GM23338 (cell line): ENCODE results near the gene FLG2. TPM values are rescaled to one million over a fixed set of nuclear protein-coding genes. Genes with fewer than 3 reads are reported as not detected.

Experiments used
- ATAC-seq: fragments of 200-7000 bp; cut with Tn5 transposase; 3 replicates; pipeline ENCODE4 v1.9.1; 2020
- DNase-seq: peaks from one replicate; pipeline ENCODE4 v3.0.0-alpha.2; 2015; ENCODE audit warnings: low spot score
- H2AFZ ChIP-seq: fragments of 200-600 bp; sonication (generic); 2 replicates; pipeline ENCODE4 v1.8.0; 2016; ENCODE audit warnings: antibody characterized with exemption, mild to moderate bottlenecking, moderate library complexity
- H3F3A ChIP-seq: fragments of 200-600 bp; sonication (generic); replicated peaks from 2 replicates; pipeline ENCODE4 v1.8.0; 2017; ENCODE audit warnings: antibody characterized with exemption, mixed run types, low read depth
- H3K27ac ChIP-seq: fragments of 200-600 bp; sonication (generic); 2 replicates; pipeline ENCODE4 v1.6.1; 2016; ENCODE audit warnings: low read depth
- H3K27me3 ChIP-seq: fragments of 200-600 bp; sonication (generic); 2 replicates; pipeline ENCODE4 v1.8.0; 2016; ENCODE audit warnings: mild to moderate bottlenecking, mixed run types, moderate library complexity; ENCODE audit not compliant: insufficient read depth
- H3K36me3 ChIP-seq: fragments of 200-600 bp; sonication (generic); 2 replicates; pipeline ENCODE4 v1.8.0; 2016; ENCODE audit warnings: mild to moderate bottlenecking; ENCODE audit not compliant: insufficient read depth
- H3K4me1 ChIP-seq: fragments of 200-600 bp; sonication (generic); 2 replicates; pipeline ENCODE4 v1.8.0; 2016; ENCODE audit warnings: mild to moderate bottlenecking, moderate library complexity; ENCODE audit not compliant: insufficient read depth
- H3K4me2 ChIP-seq: fragments of 200-600 bp; sonication (generic); 2 replicates; pipeline ENCODE4 v1.7.1; 2017; ENCODE audit warnings: mixed run types
- H3K4me3 ChIP-seq: fragments of 200-600 bp; sonication (generic); 2 replicates; pipeline ENCODE4 v1.6.1; 2016; ENCODE audit warnings: mixed run types
- H3K79me2 ChIP-seq: fragments of 200-600 bp; sonication (generic); replicated peaks from 2 replicates; pipeline ENCODE4 v1.8.0; 2017; ENCODE audit warnings: mild to moderate bottlenecking; ENCODE audit not compliant: insufficient read depth
- H3K9me2 ChIP-seq: fragments of 200-600 bp; sonication (generic); 2 replicates; pipeline ENCODE4 v1.8.0; 2017; ENCODE audit not compliant: insufficient read depth
- H4K20me1 ChIP-seq: fragments of 200-600 bp; sonication (generic); replicated peaks from 2 replicates; pipeline ENCODE4 v1.8.0; 2017; ENCODE audit warnings: mild to moderate bottlenecking; ENCODE audit not compliant: insufficient read depth
- H3K27ac Mint-ChIP-seq: 2 replicates; pipeline ENCODE4 v1.8.0; 2020; ENCODE audit warnings: inconsistent platforms, mild to moderate bottlenecking, moderate library complexity, mixed read lengths
- H3K27me3 Mint-ChIP-seq: 3 replicates; pipeline ENCODE4 v1.8.0; 2022; ENCODE audit warnings: low read depth, mild to moderate bottlenecking, moderate library complexity, mixed read lengths, inconsistent platforms; ENCODE audit not compliant: insufficient read depth, poor library complexity
- H3K36me3 Mint-ChIP-seq: 3 replicates; pipeline ENCODE4 v1.8.0; 2021; ENCODE audit warnings: low read depth, mild to moderate bottlenecking, inconsistent platforms, moderate library complexity, mixed read lengths
- H3K4me1 Mint-ChIP-seq: 3 replicates; pipeline ENCODE4 v1.8.0; 2020; ENCODE audit warnings: mild to moderate bottlenecking, inconsistent platforms, mixed read lengths
- H3K4me3 Mint-ChIP-seq: 3 replicates; pipeline ENCODE4 v1.8.0; 2021; ENCODE audit warnings: moderate library complexity, mild to moderate bottlenecking, inconsistent platforms, mixed read lengths
- H3K9me3 Mint-ChIP-seq: 3 replicates; pipeline ENCODE4 v1.8.0; 2020; ENCODE audit warnings: moderate library complexity, mild to moderate bottlenecking, inconsistent platforms, mixed read lengths
- CREB1 ChIP-seq: fragments of 250-450 bp; sonication (Bioruptor Pico); IDR thresholded peaks from 2 replicates; pipeline ENCODE4 v1.5.0; 2020; ENCODE audit warnings: low read depth, mild to moderate bottlenecking, moderate library complexity
- ETS1 ChIP-seq: IDR thresholded peaks from 2 replicates; pipeline ENCODE4 v1.6.1; 2016; ENCODE audit warnings: antibody characterized with exemption
- EZH2 ChIP-seq: fragments of 200-600 bp; sonication (generic); IDR thresholded peaks from one replicate; pipeline ENCODE4 v1.8.0; 2017; ENCODE audit warnings: antibody characterized with exemption, mild to moderate bottlenecking, low read depth; ENCODE audit not compliant: unreplicated experiment
- JUNB ChIP-seq: IDR thresholded peaks from one replicate; pipeline ENCODE4 v1.6.1; 2016; ENCODE audit warnings: antibody characterized with exemption; ENCODE audit not compliant: unreplicated experiment
- NANOG ChIP-seq: IDR thresholded peaks from 2 replicates; pipeline ENCODE4 v1.6.1; 2016; ENCODE audit warnings: antibody characterized with exemption, borderline replicate concordance
- POLR2AphosphoS5 ChIP-seq: IDR thresholded peaks from 2 replicates; pipeline ENCODE4 v1.6.1; 2016; ENCODE audit warnings: antibody characterized with exemption, low read depth
- REST ChIP-seq: IDR thresholded peaks from one replicate; pipeline ENCODE4 v1.6.1; 2018; ENCODE audit warnings: antibody characterized with exemption; ENCODE audit not compliant: unreplicated experiment
- STAT1 ChIP-seq: IDR thresholded peaks from one replicate; pipeline ENCODE4 v1.6.1; 2016; ENCODE audit warnings: antibody characterized with exemption; ENCODE audit not compliant: unreplicated experiment
- ZNF114 ChIP-seq: fragments of 250-450 bp; sonication (Bioruptor Pico); IDR thresholded peaks from 2 replicates; pipeline ENCODE4 v1.5.0; 2020; ENCODE audit warnings: mild to moderate bottlenecking, moderate library complexity
- ZNF331 ChIP-seq: fragments of 250-450 bp; sonication (Bioruptor Pico); IDR thresholded peaks from 2 replicates; pipeline ENCODE4 v1.5.0; 2020; ENCODE audit warnings: low read depth, mild to moderate bottlenecking, moderate library complexity
- polyA plus RNA-seq: library from polyadenylated mRNA; unstranded; fragments of >200 nt; fragmentation: Nextera tagmentation; extraction: Ambion mirVana; gene quantifications from 2 replicates; pipeline ENCODE4 v1.2.1, GENCODE V29; 2016
- total RNA-seq: library from RNA; depleted of rRNA; stranded (reverse); fragments of >200 nt; shearing (Covaris generic); gene quantifications from 2 replicates; pipeline ENCODE4 v1.2.3, GENCODE V29; 2014

FLG2 gene
- total and polyA plus RNA-seq, 2 experiments from 2014 or later: not detected

- Mint-ChIP-seq H3K27ac (no peak overlapping the region), H3K36me3 (peaks cover 3% of the 10 kb centered on the region; the same call in 1 of the 3 replicates), H3K4me3 (no peak overlapping the region), H3K4me1 (no peaks in the 10 kb centered on the region), H3K9me3 (peaks cover 14% of the 10 kb centered on the region; the same call in 2 of the 3 replicates), H3K27me3 (no peaks in the 10 kb centered on the region)
- H3K79me2 ChIP-seq: no peaks in the 10 kb centered on the region
- H3K27me3 ChIP-seq: no peaks in the 10 kb centered on the region
- ATAC-seq (no peak), DNase-seq (no peak)
- no peak overlapping the region for H2AFZ ChIP-seq
- H3F3A ChIP-seq: no peaks in the 10 kb centered on the region
- no peaks in the 10 kb centered on the region for H3K36me3 ChIP-seq
- no peaks in the 10 kb centered on the region for H3K9me2 ChIP-seq
- H3K4me2 ChIP-seq: no peak overlapping the region
- no peak overlapping the region for H3K4me3 ChIP-seq
- TF ChIP-seq EZH2 (no peak), REST (no peak), ZNF114 (CRISPR knock-in tag) (no peak)
- H4K20me1 ChIP-seq: no peaks in the 10 kb centered on the region
- H3K27ac ChIP-seq: no peak overlapping the region
- no peaks in the 10 kb centered on the region for H3K4me1 ChIP-seq
Measured at GRCh38 chr1:152367436-152367835, 7.6 kb upstream of the FLG2 start.

- Histone ChIP-seq H3K36me3 (no peaks in the 10 kb centered on the region; the same call in 1 of the 2 replicates), H3K4me2 (no peak overlapping the region), H3K79me2 (no peaks in the 10 kb centered on the region), H3K27me3 (no peaks in the 10 kb centered on the region), H3K4me1 (no peaks in the 10 kb centered on the region), H3F3A (no peaks in the 10 kb centered on the region), H3K4me3 (no peak overlapping the region), H2AFZ (no peak overlapping the region), H4K20me1 (no peaks in the 10 kb centered on the region), H3K27ac (no peak overlapping the region), H3K9me2 (peaks cover 14% of the 10 kb centered on the region)
- no peak overlapping the region for H3K27ac Mint-ChIP-seq
- ATAC-seq (no peak), DNase-seq (no peak)
- peaks cover 29% of the 10 kb centered on the region for H3K9me3 Mint-ChIP-seq
- peaks cover 28% of the 10 kb centered on the region for H3K36me3 Mint-ChIP-seq
- H3K27me3 Mint-ChIP-seq: peaks cover 2% of the 10 kb centered on the region
- no peak overlapping the region for H3K4me3 Mint-ChIP-seq
- H3K4me1 Mint-ChIP-seq: no peaks in the 10 kb centered on the region
- TF ChIP-seq STAT1 (no peak), POLR2AphosphoS5 (no peak), EZH2 (no peak), JUNB (no peak), ETS1 (no peak), ZNF331 (CRISPR knock-in tag) (no peak), NANOG (no peak), REST (no peak), CREB1 (no peak)
Measured at GRCh38 chr1:152356736-152357135, 3.1 kb downstream of the FLG2 start.
